HTR-8/SVneo (cell line): Measurements from ENCODE around the gene LBHD1.
"Not testable (repeated sequence)": the region's sequence is repeated elsewhere in the genome, so short reads cannot be mapped to it uniquely, and the experiment has no call there.

Experiments
- DNase-seq: peaks from one replicate; pipeline ENCODE4 v3.0.0; 2011; ENCODE audit warnings: low spot score, mixed read lengths; ENCODE audit not compliant: insufficient read length
- FAIRE-seq: peaks from 2 replicates; lab custom pipeline; 2011; peaks lifted over from hg19 to GRCh38; lab: Jason Lieb, UNC

LBHD1 gene

DNA sequence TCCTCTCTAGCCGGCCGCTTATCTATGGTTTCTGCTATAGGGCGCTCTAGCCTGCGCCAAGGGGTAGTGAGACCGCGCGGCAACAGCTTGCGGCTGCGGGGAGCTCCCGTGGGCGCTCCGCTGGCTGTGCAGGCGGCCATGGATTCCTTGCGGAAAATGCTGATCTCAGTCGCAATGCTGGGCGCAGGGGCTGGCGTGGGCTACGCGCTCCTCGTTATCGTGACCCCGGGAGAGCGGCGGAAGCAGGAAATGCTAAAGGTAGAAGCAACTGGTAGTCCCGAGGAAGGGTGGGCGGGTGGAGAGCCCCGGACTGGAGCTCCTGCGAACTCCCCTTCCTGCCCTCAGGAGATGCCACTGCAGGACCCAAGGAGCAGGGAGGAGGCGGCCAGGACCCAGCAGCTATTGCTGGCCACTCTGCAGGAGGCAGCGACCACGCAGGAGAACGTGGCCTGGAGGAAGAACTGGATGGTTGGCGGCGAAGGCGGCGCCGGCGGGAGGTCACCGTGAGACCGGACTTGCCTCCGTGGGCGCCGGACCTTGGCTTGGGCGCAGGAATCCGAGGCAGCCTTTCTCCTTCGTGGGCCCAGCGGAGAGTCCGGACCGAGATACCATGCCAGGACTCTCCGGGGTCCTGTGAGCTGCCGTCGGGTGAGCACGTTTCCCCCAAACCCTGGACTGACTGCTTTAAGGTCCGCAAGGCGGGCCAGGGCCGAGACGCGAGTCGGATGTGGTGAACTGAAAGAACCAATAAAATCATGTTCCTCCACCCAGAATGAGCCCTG, at the start of gene LBHD1, which contains the start of gene UQCC3:
Gene LBHD1 (minus strand): TSS at position 660 of the 782 bp plus-strand sequence. CDS start 2,236 bp downstream, outside the sequence.
Gene UQCC3 (plus strand): TSS at position 66 of the 782 bp plus-strand sequence. CDS start 73 bp downstream, at position 139.
- FAIRE-seq = no peak

DNA sequence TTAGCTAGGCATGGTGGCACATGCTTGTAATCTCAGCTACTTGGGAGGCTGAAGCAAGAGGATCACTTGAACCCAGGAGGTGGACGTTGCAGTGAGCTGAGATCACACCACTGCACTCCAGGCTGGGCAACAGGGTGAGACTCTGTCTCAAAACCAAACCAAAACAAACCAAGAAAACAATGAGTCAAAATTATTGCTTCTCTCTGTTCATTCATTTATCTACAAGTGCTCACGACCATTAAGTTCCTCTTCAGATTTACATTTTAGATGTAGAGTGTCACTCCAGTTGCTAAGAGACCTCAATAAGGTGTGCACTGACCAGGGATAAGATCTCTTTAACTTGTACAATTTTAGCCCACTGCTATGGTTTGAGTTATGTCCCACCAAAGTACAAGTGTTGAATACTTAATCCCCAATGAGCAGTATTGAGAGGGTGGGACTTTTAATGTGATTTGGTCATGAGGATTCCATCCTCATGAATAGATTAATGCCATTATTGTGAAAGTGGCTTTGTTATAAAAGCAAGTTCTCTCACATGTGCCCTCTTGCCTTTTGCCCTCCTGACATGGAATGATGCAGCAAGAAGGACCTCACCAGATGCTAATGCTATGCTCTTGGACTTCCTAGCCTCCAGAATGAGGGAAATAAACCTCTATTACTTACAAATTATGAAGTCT, 47.4 kb upstream of the LBHD1 start:
- FAIRE-seq = no peak
- DNase-seq = no peak

More for the DNA sequence above, at the start of gene LBHD1, which contains the start of gene UQCC3:
- DNase-seq = peak; percentile 75

DNA sequence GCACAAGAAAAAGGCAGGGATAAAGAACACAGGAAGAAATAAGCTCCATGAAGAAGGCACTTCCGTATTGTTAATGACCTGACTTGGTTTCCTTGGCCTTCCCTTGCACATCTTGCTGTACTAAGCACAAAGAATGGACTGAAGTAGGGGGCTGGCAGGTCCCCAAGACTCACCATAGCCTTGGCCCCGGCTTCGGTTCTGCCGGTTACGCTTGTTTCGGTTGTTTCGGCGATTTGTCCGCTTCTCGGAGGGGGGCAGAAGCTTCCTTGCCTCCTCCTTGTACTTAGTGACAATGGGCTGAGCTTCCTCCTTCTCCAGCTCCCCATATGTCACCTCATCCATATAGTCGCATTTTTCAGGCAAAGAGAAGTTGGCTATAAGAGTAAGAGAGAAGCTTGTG, 44.7 kb upstream of the LBHD1 start:
- FAIRE-seq (no peak), DNase-seq (no peak)

DNA sequence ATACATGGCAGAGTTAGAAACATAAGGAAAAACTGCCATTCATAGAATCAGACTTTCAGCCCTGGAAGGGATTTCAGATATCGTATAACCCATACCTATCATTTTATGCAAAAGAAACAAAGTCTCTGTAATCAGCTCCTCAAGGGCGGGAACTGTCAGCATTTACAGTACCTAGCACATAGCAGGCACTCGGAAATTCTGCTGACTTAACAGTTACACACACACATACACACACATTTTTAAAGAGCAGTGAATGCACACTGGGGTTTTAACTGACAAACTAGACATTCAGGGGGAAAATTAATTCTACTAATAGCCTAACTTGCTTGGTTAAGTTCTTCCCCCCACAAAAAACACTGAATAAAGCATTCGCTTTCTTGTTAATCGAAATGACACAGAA, 44.1 kb upstream of the LBHD1 start:
- DNase-seq (no peak), FAIRE-seq (no peak)

DNA sequence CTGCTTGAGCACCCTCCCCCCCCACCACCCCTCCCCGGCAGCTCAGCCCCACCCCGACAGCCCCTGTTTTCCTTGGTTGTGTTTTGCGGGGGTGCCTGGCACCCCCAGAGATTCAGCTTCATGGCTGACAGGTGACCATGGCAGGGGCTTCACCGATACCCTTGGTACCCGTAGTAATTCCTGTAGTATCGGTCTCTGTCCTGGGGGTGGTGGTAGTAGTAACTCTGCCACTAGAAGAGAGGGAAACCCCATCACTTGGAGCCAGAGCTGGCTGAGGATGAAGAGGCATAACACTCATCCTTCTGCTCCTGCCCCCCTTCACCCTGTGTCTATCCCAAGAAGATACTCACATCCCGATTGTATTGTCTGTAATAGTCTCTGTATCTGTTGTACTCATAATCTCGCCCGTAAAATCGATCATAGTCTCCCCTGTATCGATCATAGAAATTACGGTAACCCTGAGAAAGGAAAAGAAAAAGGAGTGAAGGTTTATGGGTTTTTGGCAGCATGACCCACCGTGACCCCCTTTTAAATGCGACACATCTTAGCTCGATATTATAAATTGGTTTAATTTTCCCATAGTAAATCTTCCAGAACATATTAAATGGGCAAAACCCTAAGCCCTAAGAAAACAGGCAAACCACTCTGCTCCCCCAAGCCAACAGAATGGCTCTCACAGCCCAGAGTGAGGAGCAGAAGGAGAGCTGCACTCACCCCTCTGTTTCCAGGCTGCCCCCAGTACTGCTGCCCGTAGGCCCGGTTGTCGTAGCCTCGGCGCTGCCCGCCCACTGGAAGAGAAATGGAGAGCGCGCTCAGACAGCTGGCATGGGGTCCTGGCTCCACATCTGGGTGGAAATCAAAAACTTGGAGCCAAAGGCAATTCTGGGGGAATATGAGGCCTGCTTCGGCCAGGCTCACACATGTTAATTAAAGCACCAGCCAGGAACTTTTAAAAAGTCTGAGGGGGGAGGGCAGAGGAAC, 43.4 kb upstream of the LBHD1 start:
- no peak for DNase-seq
- no peak for FAIRE-seq

DNA sequence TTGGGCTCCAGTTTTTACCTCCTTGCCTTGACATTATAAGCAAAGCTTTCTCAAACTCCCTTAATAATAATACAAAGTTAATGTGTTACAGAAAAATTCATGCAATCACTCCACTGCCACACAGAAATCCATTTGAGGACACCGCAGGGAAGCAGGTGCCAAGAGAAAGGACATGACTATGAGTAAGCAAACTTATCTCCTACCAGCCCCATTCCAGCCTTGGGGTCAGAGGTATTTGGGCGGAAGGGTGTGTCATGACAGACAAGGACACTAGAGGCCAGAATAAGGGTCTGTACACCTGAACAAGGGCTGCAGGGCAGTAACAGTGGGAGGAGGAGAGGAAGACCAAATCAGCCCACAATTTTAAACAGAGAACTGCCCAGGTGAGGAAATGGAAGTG, 41.3 kb upstream of the LBHD1 start:
- DNase-seq (no peak), FAIRE-seq (no peak)

DNA sequence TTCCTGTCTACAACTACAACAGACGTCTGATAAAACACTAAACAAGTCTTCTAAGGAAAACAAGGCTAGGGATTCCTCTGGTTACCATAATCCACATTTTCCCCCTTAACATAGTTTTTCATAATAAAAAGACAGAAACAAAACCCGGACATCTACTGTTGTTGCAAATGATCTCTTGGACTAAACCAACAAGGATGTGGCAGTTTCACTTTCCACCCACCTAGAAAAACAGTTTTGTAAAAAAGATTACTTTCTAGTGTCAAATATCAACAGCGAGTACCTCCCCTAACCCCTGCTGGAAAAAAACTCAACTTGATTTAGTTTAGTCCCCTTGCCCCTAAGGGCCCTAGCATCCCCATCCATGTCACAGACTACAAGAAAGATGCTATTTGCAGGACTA, 40.8 kb upstream of the LBHD1 start:
- FAIRE-seq (no peak), DNase-seq (no peak)

DNA sequence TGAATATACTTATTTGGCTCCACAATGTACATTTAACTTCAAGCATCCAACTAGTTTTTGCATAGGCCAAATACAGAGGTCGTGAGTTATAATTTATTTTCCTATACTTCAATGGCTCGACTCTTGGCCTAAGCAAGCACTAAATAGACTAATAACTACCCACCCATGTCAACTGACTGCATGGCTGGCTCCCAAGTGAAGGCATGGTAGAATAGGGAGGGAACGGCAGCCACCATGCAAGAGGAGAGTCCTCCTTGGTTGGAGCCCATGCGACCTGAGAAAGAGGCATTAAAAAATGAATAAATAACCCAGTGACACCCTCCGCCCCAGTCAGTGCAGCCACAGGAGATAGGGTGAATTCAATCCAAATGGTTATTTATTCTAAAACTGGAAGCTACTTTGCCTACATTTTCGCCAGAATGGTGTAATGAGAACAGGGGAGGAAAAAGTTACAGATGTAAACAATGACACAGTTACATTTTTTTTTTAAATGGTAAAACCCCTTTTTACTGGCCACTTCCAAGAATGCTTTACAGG, 40.3 kb upstream of the LBHD1 start:
- DNase-seq (no peak), FAIRE-seq (no peak)

DNA sequence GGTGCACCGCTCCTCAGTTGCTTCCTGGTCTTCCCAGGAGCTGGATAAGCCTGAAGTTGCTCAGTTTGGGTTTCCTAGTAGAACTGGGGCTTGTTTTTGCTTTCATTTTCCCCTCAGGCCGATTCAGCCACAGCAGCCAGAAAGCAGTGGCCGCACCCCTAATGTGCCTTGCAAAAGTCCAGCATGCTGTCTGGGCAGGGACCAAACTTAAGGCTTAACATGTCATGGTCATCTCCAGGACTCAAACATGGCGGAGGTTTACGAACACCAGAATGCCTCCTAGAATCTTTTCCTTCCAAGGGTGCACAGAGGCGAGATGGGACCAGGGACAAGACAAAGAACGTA, 37.9 kb upstream of the LBHD1 start:
- no peak for FAIRE-seq
- DNase-seq = no peak

DNA sequence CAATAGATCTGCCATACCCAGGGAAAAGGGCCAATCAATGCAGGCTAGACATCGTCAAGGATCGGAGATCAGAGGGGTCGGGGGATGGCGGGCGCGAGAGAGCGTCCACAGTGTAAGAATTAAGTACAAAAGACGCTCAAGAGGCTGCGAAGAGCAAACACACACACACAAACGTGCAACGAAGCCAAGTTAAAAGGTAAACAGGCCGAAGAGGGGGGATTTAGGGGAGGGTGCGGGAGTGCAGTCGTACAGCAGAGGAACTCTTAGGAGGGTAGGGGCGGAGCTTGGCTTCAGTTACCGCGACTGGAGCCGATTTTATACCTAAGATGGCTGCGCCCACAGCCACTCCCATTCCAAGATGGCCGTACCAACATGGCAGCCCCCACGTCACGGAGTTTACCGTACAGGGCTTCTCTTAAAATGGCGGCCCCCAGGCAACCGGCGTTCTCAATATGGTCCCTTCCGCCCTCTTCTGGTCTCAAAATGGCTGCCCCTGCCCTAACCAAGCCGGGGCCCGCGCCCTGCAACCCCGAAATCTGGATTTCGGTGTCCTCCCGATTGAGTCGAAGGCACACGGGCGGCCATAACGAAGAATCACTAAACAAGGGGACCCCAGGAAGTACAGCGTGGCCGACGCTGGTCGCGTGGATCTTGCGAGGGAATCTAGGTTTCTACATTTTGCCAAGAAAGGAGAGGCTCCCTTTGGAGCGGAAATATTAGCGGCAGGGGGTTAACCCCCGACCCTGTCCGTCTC, 37.4 kb upstream of the LBHD1 start:
- no peak for FAIRE-seq

DNA sequence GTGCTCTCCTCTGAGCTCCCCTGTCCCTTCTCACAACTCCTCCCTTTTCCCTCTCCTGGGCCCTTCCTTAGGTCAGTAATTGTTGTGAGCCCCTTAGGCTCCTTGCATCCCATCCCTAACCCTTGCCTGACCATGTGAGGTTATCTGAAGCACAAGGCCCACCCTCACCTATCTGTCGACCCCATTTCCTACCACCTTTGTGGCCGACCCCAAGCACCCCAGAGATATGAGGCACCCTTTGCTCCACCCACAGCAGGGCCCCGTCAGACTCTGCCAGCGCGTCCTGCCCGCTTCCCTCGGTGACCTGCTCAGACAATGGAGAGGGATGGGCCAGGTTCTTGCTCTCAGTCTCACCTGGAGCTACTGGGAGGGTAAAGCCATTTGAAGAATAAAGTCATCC, 36.7 kb upstream of the LBHD1 start:
- FAIRE-seq = no peak
- no peak for DNase-seq

More for the DNA sequence above, 37.4 kb upstream of the LBHD1 start:
- DNase-seq = no peak

DNA sequence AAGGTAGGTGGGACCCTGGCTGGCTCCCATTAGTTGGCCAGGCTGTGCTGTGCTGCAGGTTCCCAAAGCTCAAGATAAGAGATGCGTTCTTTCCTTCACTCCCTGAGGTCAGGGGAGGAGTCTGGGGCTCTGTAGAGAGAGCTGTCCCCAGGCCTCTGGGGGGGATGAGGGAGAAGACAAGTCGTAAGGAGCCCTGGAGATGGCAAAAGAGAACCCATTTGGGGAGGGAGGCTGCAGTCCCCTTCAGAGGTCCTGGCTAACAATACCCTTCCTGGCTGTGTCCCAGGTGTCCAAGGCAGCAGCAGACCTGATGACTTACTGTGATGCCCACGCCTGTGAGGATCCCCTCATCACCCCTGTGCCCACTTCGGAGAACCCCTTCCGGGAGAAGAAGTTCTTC, 36.3 kb upstream of the LBHD1 start:
- FAIRE-seq (no peak), DNase-seq (no peak)

DNA sequence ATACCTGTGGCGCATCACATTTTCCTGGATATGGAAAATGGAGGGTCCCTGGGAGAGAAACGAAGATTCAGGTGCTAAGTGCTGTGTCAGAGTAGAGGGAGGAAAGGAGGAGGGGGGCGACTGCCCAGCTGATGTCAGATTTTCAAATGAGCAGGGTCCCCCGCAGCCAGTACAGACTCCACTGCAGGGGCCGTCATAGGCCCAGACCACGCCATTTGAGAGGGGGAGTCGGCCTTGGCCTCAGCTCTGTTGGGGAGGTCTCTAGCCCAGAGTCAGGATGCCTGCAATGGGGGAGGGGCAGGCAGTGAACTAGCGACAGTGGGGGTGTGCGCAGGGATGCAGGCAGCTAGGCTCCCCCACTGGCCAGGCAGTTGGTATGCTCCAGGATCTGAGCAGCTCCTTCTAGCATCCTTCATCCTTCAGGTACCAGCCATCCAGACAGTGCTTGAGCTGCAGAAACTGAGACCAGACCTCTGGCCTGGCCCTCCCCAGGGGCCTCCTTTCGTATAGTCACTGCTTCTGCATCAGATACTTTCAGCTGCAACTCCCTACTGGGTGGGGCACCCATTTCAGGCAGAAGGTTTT, 35.3 kb upstream of the LBHD1 start, which contains the start of the genes BSCL2 and GNG3:
Gene BSCL2 (minus strand): TSS at position 148 of the 585 bp plus-strand sequence. CDS start 229 bp downstream, outside the sequence.
Gene GNG3 (plus strand): TSS at position 400 of the 585 bp plus-strand sequence. CDS start 620 bp downstream, outside the sequence.
- no peak for FAIRE-seq

DNA sequence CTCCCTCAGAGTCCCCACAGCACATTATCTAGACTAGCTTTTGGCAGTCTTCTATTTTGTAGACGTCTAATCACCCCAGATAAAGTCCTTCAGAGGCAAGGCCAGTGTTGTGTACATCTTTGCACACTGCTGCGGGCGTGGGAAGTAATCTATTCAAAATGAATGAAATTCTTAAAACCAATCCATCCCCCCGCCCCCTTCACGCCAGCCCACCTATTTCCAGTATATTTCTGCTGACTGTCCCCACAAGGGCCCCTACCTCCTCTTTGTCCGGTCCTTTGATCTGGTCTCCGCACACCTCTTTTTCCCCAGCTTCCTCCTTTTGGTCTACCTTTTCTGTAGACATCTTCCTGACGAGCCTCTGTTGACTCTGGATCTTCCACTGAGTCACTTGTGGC, 34.8 kb upstream of the LBHD1 start:
- no peak for DNase-seq
- FAIRE-seq = no peak

More for the DNA sequence above, 35.3 kb upstream of the LBHD1 start, which contains the start of the genes BSCL2 and GNG3:
- no peak for DNase-seq

DNA sequence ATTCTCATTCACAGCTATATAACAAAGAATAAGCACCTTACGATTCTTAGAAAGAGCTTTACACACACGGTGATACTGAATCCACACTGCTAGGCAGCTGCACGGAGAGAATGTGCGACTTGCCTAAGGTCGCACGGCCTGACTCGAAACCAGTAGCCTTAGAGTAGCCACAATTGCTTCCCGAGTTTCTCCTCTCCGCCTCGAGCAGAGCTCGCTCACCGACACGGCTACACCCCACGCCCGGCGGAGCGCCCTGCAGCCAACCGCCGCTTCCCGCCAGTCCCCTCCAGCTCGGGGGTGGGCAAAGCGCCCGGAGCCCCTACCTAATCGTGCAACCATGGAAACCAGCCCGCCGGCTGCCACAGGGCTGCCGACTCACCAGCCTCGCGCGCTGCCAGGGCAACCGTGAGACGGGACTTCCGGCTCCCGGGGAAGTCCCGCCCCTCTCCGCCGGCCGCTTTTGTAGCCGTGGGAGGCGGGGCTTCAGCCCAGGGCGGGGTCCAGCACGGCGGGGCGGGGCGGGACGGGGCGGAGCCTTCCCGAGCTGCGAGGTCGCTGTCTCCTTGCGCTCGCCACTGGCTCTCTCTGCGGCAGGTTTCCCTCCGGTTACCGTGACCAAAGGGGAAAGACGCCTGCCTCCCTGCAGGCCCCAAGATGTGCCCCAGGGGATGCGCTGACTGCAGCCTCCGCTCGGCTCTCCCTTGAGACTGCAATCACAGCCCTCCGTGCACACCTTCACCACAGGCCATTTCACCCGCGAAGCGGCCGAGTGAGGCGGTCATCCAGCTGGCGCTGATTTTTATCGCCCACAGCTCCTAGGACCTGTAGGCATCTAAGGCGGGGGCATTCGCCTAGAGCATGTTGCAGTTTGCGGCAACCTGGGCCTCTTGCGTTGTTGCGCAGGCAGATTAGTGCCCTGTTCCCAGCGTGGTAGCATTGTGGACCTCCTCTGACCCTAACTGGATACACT, 34.1 kb upstream of the LBHD1 start:
- DNase-seq (peak; percentile 88), FAIRE-seq (no peak)

DNA sequence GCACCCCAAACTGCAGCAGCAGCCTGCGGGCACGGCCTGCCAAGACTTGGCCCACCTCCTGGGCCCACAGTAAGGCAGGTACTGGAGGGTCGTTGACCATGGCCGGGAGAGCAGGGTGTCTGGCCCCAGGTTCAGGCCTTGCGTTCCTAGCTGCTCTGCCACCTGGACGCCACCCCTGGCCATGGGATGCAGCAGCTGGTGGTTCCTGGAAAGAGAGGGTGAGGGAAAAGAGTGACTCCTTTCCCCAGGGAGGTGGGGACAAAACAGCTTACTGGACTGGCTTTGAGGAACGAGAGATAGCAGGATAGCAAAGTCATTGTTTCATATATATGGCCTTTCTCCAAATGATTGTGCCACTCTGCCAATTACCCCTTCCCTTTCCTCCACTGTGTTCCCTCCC, 33.3 kb upstream of the LBHD1 start:
- no peak for DNase-seq
- FAIRE-seq = no peak

DNA sequence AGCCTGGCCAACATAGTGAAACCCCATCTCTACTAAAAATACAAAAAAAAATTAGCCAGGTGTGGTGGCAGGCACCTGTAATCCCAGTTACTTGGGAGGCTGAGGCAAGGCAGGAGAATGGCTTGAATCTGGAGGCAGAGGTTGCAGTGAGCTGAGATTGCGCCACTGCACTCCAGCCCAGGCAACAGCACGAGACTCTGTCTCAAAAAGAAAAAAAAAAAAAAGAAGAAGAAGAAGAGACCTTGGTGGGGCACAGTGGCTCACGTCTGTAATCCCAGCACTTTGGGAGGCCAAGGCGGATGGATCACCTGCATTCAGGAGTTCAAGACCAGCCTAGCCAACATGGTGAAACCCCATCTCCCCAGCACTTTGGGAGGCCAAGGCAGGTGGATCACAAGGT, 31.9 kb upstream of the LBHD1 start:
- DNase-seq, FAIRE-seq: not testable (repeated sequence)

DNA sequence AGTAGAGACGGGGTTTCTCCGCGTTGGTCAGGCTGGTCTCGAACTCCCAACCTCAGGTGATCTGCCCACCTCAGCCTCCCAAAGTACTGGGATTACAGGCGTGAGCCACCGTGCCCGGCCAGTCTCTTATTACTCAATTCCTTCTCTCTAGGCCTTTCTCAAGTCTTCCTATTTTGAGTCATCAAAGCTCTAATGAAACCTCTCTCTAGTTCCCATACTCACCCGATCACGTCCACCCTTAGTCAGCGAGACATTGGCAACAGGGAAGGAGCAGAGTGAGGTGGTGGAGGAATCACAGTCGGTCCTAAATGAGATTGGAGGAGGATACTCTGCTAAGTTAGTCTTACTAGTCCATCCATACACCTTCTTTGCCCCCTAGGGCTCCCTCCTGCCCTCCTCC, 30.2 kb upstream of the LBHD1 start:
- no peak for FAIRE-seq
- no peak for DNase-seq
